GM12878 (cell line): ENCODE data around the gene PKDREJ. TPM values are rescaled to one million over a fixed set of nuclear protein-coding genes. Genes with fewer than 3 reads are reported as not detected.

Source experiments
- ATAC-seq: fragments of 200-7000 bp; cut with Tn5 transposase; 3 replicates; pipeline ENCODE4 v1.9.1; 2020; ENCODE audit warnings: mild to moderate bottlenecking, moderate library complexity
- BruUV-seq: library from RNA; stranded (reverse); fragments of 400-500 nt; replicated peaks from 2 replicates; lab custom pipeline; 2021; lab: Mats Ljungman, UMichigan
- CTCF ChIA-PET: fragments of 300-600 bp; sonication (Branson Sonifier 250); formaldehyde crosslinking; extraction: SDS; loops from one replicate; lab custom pipeline; 2021; ENCODE audit warnings: inconsistent platforms; lab: Yijun Ruan, JAX
- POLR2A ChIA-PET: fragments of 350-600 bp; formaldehyde crosslinking; extraction: SDS; loops from one replicate; lab custom pipeline; 2021; ENCODE audit warnings: inconsistent platforms; lab: Charles Lee
- RAD21 ChIA-PET: fragments of 300-600 bp; sonication (Branson Sonifier 250); formaldehyde crosslinking; loops from one replicate; lab custom pipeline; 2023; ENCODE audit warnings: antibody characterized with exemption; ENCODE audit not compliant: unreplicated experiment; lab: Charles Lee
- SMC1A ChIA-PET: fragments of 300-600 bp; sonication (Branson Sonifier 250); formaldehyde crosslinking; loops from one replicate; lab custom pipeline; 2023; ENCODE audit not compliant: unreplicated experiment, uncharacterized antibody; lab: Charles Lee
- DNase-seq: peaks from one replicate; pipeline ENCODE4 v3.0.0-alpha.2; 2011; ENCODE audit warnings: low read depth, low spot score
- FAIRE-seq: peaks from 3 replicates; lab custom pipeline; 2011; peaks lifted over from hg19 to GRCh38; lab: Jason Lieb, UNC
- H2AFZ ChIP-seq: 2 replicates; pipeline ENCODE4 v1.6.0; 2011; ENCODE audit warnings: low read depth, low read length, control low read depth; ENCODE audit not compliant: control insufficient read depth
- H3K27ac ChIP-seq: 2 replicates; pipeline ENCODE4 v1.5.1; 2011; ENCODE audit warnings: control low read depth; ENCODE audit not compliant: control insufficient read depth, insufficient read depth
- H3K27me3 ChIP-seq, 2 experiments: replicated peaks in 1 of 2; 2 replicates each; pipeline versions ENCODE4 v1.6.0 to v1.6.1; 2011; ENCODE audit warnings: low read length in 1 of 2; ENCODE audit not compliant: control insufficient read depth in 2 of 2, insufficient read depth in 2 of 2
- H3K36me3 ChIP-seq, 2 experiments: 2 replicates each; pipeline ENCODE4 v1.5.1; 2011; ENCODE audit warnings: low read length in 1 of 2; ENCODE audit not compliant: control insufficient read depth in 2 of 2, insufficient read depth in 2 of 2
- H3K4me1 ChIP-seq: 2 replicates; pipeline ENCODE4 v1.6.1; 2011; ENCODE audit warnings: mild to moderate bottlenecking, low read length, moderate library complexity, mixed read lengths; ENCODE audit not compliant: control insufficient read depth, insufficient read depth
- H3K4me2 ChIP-seq: 2 replicates; pipeline ENCODE4 v1.6.0; 2011; ENCODE audit warnings: control low read depth; ENCODE audit not compliant: control insufficient read depth, insufficient read depth
- H3K4me3 ChIP-seq: fragments of 200-600 bp; sonication (generic); 2 replicates; pipeline ENCODE4 v1.5.1; 2016
- H3K79me2 ChIP-seq: 2 replicates; pipeline ENCODE4 v1.6.0; 2011; ENCODE audit warnings: low read length; ENCODE audit not compliant: control insufficient read depth, insufficient read depth
- H3K9ac ChIP-seq: 2 replicates; pipeline ENCODE4 v1.8.0; 2011; ENCODE audit warnings: low read length, control low read depth, mixed read lengths; ENCODE audit not compliant: control insufficient read depth, insufficient read depth
- H3K9me3 ChIP-seq: replicated peaks from 3 replicates; pipeline ENCODE4 v1.5.1; 2011; ENCODE audit warnings: mild to moderate bottlenecking, low read length; ENCODE audit not compliant: control insufficient read depth, insufficient read depth
- H4K20me1 ChIP-seq: 2 replicates; pipeline ENCODE4 v1.6.0; 2011; ENCODE audit not compliant: control insufficient read depth, insufficient read depth
- EP300 ChIP-seq, 2 experiments: fragments of 150-350 bp in 1 of 2; IDR thresholded peaks; 2 replicates each; pipeline ENCODE4 v1.6.1; 2011 to 2012; ENCODE audit warnings: low read depth in 2 of 2, low read length in 2 of 2, borderline replicate concordance in 1 of 2, improper control_type of control experiment in 1 of 2, inconsistent platforms in 1 of 2; ENCODE audit not compliant: control insufficient read depth in 1 of 2
- MXI1 ChIP-seq: fragments of 150-350 bp; IDR thresholded peaks from 2 replicates; pipeline ENCODE4 v1.6.1; 2011; ENCODE audit warnings: low read depth, mild to moderate bottlenecking, inconsistent platforms, low read length, improper control_type of control experiment
- TARDBP ChIP-seq: IDR thresholded peaks from 2 replicates; pipeline ENCODE4 v1.6.1; 2016; ENCODE audit warnings: borderline replicate concordance
- WGBS: methylation state at CpG from one replicate; pipeline ENCODE4 v1.1.6; 2016; ENCODE audit warnings: low lambda C conversion rate; ENCODE audit not compliant: insufficient replicate concordance, insufficient coverage; ENCODE audit errors: missing lambda C conversion rate; 5-methylcytosine and 5-hydroxymethylcytosine counted together
- in situ Hi-C: fragments of 300-500 bp; cut with MboI; formaldehyde crosslinking; loops from 9 replicates; pipeline ENCODE4 v1.14.3; 2018; ENCODE audit warnings: mixed read lengths
- intact Hi-C: fragments of 100-400 bp; cut with micrococcal nuclease; formaldehyde crosslinking; loops from one replicate; pipeline ENCODE4 v1.14.2; 2022; ENCODE audit not compliant: unreplicated experiment
- polyA plus RNA-seq, 11 experiments: library from polyadenylated mRNA; depleted of rRNA in 4 of 11; unstranded in 6 of 11; stranded (reverse) in 5 of 11; fragments of >200 nt; fragmentation: Nextera tagmentation in 4 of 11; fragmentation: Illumina TruSeq in 1 of 11; extraction: Ambion mirVana in 4 of 11; extraction: Trizol in 1 of 11; gene quantifications; 1 replicate in 1 of 11; 2 replicates in 10 of 11; pipeline versions ENCODE4 v1.2.1 to v1.2.3, GENCODE V29; 2011 to 2016; ENCODE audit warnings: inconsistent platforms in 2 of 11, missing spikeins in 2 of 11, low read depth in 1 of 11
- total RNA-seq, 4 experiments: library from RNA; depleted of rRNA in 3 of 4; stranded (reverse); fragments of >200 nt in 3 of 4; fragmentation: Illumina TruSeq in 1 of 4; extraction: Trizol in 1 of 4; gene quantifications; 2 replicates each; pipeline versions ENCODE4 v1.2.1 to v1.2.3, GENCODE V29; 2013 to 2021
- TF ChIP-seq, protein P1 (sequence below), 3 experiments: IDR thresholded peaks in 2 of 3; conservative IDR thresholded peaks in 1 of 3; 2 replicates each; pipeline ENCODE4 v1.5.1; 2011; ENCODE audit warnings: low read depth in 3 of 3, low read length in 3 of 3, mild to moderate bottlenecking in 3 of 3, control low read depth in 2 of 3, moderate library complexity in 2 of 3, inconsistent platforms in 1 of 3, mixed read lengths in 1 of 3; ENCODE audit not compliant: control insufficient read depth in 2 of 3, insufficient read depth in 1 of 3; ENCODE audit errors: extremely low read depth in 1 of 3

The PKDREJ gene
- total and polyA plus RNA-seq, 10 of the 15 experiments (the other 5 are each of a cell fraction or from before 2014, with no cell fraction given): 0.02 to 0.03 TPM; not detected in 8

DNA sequence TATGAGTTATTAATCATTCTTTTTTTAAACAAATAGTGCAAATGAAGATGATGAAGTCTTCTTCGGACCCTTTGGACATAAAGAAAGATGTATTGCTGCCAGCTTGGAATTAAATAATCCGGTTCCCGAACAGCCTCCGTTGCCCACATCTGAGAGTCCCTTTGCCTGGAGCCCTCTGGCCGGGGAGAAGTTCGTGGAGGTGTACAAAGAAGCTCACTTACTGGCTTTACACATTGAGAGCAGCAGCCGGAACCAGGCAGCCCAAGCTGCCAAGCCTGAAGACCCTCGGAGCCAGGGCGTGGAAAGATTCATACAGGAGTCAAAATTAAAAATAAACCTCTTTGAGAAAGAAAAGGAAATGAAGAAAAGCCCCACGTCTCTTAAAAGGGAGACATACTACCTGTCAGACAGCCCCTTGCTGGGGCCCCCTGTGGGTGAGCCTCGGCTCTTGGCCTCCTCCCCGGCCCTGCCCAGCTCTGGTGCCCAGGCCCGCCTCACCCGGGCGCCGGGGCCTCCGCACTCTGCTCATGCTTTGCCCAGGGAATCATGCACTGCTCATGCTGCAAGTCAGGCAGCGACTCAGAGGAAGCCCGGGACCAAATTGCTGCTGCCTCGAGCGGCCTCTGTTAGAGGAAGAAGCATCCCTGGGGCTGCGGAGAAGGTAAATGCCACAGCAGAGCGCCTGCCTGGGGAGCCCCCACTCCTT, 45.3 kb upstream of the PKDREJ start:
- H3K4me2 ChIP-seq: no peak overlapping the region
- no peak overlapping the region for H2AFZ ChIP-seq
- TF ChIP-seq EP300 (IDR thresholded peaks at IDR 0.05; ENCODE audit: borderline replicate concordance in 1 of 2, control insufficient read depth in 1 of 2, low read depth in 2 of 2, low read length in 2 of 2): no peak
- TF ChIP-seq, protein P1, sequence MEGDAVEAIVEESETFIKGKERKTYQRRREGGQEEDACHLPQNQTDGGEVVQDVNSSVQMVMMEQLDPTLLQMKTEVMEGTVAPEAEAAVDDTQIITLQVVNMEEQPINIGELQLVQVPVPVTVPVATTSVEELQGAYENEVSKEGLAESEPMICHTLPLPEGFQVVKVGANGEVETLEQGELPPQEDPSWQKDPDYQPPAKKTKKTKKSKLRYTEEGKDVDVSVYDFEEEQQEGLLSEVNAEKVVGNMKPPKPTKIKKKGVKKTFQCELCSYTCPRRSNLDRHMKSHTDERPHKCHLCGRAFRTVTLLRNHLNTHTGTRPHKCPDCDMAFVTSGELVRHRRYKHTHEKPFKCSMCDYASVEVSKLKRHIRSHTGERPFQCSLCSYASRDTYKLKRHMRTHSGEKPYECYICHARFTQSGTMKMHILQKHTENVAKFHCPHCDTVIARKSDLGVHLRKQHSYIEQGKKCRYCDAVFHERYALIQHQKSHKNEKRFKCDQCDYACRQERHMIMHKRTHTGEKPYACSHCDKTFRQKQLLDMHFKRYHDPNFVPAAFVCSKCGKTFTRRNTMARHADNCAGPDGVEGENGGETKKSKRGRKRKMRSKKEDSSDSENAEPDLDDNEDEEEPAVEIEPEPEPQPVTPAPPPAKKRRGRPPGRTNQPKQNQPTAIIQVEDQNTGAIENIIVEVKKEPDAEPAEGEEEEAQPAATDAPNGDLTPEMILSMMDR (IDR thresholded peaks at IDR 0.05 in 2 of 3, conservative IDR thresholded peaks at IDR 0.05 in 1 of 3; ENCODE audit: control insufficient read depth in 2 of 3, extremely low read depth in 1 of 3, insufficient read depth in 1 of 3, low read depth in 3 of 3, low read length in 3 of 3): no peak
- no peak for TF ChIP-seq TARDBP
- no peak for TF ChIP-seq MXI1
- TF ChIP-seq, all 136 proteins: peak for 0
- Histone ChIP-seq H3K4me3 (no peak overlapping the region), H3K36me3 (peaks cover 18 to 20% of the 10 kb centered on the region in 2 experiments), H3K4me1 (no peaks in the 10 kb centered on the region), H3K27me3 (no peaks in the 10 kb centered on the region), H3K79me2 (peaks cover 14% of the 10 kb centered on the region), H3K27ac (no peak overlapping the region), H3K9me3 (no peaks in the 10 kb centered on the region), H3K9ac (no peak overlapping the region), H4K20me1 (no peaks in the 10 kb centered on the region)
- intact Hi-C loops (no loop called here), in situ Hi-C loops (no loop called here)
- TSS peak; percentile 80 for BruUV-seq
- WGBS: 92% methylated on average over 23 of the region's 23 CpGs
- ATAC-seq (no peak), FAIRE-seq (no peak), DNase-seq (no peak)
- RAD21 ChIA-PET: no interaction called here
- SMC1A ChIA-PET: no interaction called here
- CTCF ChIA-PET: interaction anchor here (0.7 kb wide), 1 partner anchor 28 kb away, joined by 3 read pairs; no protein-coding TSS in a partner anchor
- POLR2A ChIA-PET: no interaction called here
